GM12878 (cell line): Measurements from ENCODE around the gene SHROOM2.

Experiments used
- BCL11A ChIP-seq: IDR thresholded peaks from 2 replicates; pipeline ENCODE4 v1.6.1; 2011; ENCODE audit warnings: low read depth, low read length
- TF ChIP-seq, protein P1 (sequence below), 3 experiments: IDR thresholded peaks in 2 of 3; conservative IDR thresholded peaks in 1 of 3; 2 replicates each; pipeline ENCODE4 v1.5.1; 2011; ENCODE audit warnings: low read depth in 3 of 3, low read length in 3 of 3, mild to moderate bottlenecking in 3 of 3, control low read depth in 2 of 3, moderate library complexity in 2 of 3, inconsistent platforms in 1 of 3, mixed read lengths in 1 of 3; ENCODE audit not compliant: control insufficient read depth in 2 of 3, insufficient read depth in 1 of 3; ENCODE audit errors: extremely low read depth in 1 of 3

DNA sequence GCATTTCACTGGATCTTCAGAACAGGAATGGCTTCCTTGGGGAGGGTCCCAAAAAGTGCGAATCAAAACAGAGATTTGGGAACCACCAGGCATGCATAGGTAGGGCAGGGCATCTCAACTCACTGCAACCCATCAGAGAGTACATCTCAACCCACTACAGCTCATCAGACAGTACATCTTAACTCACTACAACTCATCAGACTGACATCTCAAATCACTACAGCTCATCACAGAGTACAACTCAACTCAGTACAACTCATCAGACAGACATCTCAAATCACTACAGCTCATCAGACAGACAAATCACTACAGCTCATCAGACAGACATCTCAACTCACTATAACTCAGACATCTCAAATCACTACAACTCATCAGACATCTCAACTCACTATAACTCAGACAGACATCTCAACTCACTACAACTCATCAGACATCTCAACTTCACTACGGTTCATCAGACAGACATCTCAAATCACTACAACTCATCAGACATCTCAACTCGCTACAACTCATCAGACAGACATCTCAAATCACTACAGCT lies 133.5 kb downstream of the SHROOM2 start:
- TF ChIP-seq, protein P1, sequence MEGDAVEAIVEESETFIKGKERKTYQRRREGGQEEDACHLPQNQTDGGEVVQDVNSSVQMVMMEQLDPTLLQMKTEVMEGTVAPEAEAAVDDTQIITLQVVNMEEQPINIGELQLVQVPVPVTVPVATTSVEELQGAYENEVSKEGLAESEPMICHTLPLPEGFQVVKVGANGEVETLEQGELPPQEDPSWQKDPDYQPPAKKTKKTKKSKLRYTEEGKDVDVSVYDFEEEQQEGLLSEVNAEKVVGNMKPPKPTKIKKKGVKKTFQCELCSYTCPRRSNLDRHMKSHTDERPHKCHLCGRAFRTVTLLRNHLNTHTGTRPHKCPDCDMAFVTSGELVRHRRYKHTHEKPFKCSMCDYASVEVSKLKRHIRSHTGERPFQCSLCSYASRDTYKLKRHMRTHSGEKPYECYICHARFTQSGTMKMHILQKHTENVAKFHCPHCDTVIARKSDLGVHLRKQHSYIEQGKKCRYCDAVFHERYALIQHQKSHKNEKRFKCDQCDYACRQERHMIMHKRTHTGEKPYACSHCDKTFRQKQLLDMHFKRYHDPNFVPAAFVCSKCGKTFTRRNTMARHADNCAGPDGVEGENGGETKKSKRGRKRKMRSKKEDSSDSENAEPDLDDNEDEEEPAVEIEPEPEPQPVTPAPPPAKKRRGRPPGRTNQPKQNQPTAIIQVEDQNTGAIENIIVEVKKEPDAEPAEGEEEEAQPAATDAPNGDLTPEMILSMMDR (IDR thresholded peaks at IDR 0.05 in 2 of 3, conservative IDR thresholded peaks at IDR 0.05 in 1 of 3; ENCODE audit: control insufficient read depth in 2 of 3, extremely low read depth in 1 of 3, insufficient read depth in 1 of 3, low read depth in 3 of 3, low read length in 3 of 3), result no peak
- TF ChIP-seq BCL11A, result no peak
